Activated CD8-positive, alpha-beta memory T cell treated with anti-CD3 and anti-CD28 coated beads, Interleukin-2, amount 50 U/mL, for 1 hour (primary cell): ENCODE data around the gene GATC.

Source experiments
- DNase-seq: peaks from one replicate; pipeline ENCODE4 v3.0.0-alpha.2; 2020; ENCODE audit errors: extremely low read depth

The GATC gene, protein sequence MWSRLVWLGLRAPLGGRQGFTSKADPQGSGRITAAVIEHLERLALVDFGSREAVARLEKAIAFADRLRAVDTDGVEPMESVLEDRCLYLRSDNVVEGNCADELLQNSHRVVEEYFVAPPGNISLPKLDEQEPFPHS

DNA sequence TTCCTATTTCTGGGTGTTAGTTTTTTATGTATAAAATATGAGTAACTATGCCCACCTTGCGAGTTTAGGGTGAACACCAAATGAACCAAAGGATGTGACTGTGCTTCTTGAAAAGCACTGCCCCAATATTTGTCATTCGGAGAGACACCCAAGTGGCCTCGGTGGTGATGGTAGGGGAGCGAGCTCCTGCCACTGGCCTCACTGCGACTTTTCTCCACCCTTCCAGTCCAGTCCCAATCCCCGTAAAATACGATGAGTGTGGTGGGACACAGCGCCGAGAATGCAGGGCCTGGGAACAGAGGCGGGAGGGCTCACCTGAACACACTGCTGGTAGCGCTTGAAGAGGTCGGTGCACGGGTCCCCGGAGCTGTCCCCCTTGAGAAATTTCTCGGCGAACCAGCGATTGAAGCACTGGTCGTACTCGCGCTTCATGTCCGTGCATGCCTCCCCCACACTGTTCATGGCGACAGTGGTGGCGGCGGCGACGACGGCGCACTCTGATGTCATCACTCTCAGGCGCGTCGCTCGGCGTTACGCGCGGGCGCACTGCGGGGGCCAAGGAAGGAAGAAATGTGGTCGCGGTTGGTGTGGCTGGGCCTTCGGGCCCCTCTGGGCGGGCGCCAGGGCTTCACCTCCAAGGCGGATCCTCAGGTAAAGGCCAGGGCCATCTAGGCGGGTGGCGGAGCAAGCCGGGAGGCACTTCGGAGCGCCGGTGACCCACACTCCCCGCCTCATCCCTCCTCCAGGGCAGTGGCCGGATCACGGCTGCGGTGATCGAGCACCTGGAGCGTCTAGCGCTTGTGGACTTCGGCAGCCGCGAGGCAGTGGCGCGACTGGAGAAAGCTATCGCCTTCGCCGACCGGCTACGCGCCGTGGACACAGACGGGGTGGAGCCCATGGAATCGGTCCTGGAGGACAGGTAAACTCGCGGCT, at the start of gene GATC, which contains the start of gene TRIAP1:
TSS of gene GATC (plus strand) at position 534 of the 933 bp plus-strand sequence. CDS start at position 571, 37 bp downstream.
TSS of gene TRIAP1 (minus strand) at position 474 of the 933 bp plus-strand sequence. CDS start at position 462, 12 bp downstream.
- DNase-seq: peak; percentile 58

DNA sequence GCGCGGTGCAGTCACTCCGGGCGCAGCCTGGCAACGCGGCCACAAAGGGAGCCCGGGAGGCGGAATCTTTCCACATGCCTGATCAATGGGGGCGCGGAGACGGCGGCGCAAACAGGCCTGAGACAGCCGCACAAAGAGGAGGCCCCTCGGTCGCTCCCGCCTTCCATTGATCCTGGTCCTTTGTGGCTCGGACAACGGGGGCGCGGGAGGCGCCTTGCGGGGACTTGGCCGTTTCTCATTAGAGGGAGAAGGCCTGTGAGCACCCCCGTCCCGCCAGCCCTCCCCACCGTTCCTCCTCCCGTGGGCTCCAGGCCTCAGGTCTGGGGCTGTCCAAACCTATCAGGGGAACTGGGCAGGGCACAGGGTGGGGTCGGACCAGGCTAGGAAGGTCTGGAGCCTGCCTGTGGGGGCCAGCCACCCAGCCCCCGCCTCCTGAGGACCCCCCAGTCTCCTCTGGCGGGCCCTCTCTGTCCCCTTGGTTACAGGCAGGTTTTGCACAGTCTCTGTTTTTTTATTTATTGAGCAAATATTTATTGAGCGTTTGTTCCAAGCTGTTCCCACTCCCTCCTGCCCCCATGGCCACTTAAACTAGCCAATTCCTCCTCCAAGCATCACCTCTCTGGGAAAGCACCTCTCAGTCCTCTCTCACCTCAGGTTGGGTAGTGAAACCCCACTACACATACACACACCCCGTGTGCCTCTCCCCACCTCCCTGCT, 48.3 kb upstream of the GATC start:
- no peak for DNase-seq

DNA sequence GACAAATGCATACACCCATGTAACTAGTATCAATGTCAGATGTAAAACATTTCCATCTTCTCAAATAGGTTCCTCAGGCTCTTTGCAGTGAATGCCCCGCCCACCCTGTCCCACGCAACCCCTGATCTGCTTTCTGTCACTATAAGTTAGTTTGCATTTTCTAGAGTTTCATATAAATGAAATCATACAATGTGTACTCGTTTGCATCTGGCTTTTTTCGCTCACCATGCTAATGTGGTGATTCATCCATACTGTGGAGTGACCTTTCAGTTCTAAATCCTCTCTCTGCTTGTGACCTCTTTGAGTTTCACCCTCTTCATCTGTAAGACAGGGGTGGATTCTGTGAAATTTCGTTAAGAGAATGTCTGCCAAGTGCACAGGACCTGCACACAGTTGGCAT, 46.7 kb upstream of the GATC start:
- no peak for DNase-seq

DNA sequence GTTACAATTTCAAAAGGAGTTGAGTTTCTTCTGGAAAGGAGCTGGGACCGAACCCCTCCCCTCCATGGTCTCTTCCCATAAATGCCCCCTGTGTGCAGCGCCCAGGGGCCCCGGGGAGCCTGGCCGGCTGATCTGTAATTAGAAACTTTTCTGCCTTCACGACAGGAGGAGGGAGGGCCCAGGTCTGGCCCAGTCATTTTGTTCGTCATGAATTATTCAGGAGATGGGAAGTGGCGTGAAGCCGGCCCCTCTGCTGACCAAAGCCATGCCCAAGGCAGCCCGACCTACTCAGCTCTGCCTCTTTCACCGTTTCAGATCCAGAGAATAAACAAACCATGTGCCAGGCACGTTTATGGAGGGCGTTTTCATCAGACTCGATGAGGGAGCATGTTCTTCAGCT, 44.0 kb upstream of the GATC start:
- DNase-seq: no peak

DNA sequence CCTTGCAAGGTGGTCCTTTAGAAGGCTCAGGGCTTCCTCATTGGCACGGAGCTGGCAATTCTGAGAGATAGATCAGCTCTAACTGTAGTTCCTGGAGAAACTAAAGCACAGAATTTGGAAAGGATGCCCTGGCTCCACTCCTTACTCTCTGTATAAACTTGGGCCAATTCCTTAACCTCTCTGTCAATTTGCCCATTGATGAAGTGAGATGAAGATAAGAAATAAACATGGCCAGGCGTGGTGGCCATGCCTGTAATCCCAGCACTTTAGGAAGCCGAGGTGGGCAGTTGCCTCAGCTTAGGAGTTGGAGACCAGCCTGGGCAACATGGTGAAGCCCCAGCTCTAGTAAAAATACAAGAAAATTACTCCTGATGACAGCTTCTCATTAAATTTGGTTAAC, 42.4 kb upstream of the GATC start:
- DNase-seq: no peak

DNA sequence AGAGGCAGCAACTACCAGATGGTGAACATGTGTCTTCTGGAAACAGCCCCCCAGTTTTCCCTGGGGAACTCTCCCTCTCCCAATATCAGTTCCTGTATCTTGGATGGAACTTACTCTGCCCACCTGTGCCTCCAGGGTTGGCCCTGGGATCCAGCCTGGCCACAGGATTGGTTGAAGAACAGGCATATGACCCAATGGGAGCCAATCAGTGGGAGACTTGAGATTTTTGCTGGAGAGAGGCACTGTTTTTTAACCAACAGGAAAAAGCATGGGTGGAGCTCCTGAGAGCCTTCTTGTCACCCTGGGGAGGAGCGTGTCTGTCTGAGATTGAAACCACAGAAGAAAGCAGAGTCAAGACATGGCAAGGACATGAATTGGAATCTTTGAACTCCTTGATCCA, 42.0 kb upstream of the GATC start:
- no peak for DNase-seq

DNA sequence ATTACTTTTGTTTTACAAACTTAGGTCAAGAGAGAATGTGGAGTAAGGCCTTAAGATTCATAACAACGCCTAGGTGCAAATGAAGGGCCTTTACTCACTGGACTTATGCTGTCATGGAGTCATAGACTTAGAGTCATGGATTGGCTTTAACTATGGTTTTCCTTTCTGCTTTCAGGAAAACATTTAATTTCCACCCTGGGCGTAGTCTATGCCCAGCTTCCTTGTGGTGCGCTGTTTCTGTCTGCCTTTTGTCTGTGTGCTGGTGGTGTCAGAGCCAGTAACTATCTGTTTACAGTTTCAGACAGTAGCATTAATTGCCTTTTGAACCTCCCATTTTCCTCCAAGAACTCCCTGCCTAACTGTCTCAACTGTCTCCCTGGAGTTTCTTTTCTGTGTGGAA, 40.2 kb upstream of the GATC start:
- no peak for DNase-seq

DNA sequence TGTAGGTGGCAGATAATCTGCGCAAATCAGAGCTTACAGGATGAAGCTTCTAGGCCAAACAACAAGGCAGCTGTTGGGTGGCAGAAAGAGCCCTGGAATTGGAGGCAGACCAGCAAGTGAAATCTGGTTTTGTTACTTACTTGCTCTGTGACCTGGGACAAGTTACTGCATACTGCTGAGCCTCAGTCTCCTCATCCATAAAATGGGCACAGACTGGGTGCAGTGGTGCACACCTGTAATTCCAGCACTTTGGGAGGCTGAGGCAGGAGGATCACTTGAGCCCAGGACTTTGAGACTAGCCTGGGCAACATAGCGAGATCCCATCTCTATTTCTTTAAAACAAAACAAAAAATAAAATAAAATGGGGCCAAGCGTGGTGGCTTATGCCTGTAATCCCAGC, 39.7 kb upstream of the GATC start:
- DNase-seq: no peak

DNA sequence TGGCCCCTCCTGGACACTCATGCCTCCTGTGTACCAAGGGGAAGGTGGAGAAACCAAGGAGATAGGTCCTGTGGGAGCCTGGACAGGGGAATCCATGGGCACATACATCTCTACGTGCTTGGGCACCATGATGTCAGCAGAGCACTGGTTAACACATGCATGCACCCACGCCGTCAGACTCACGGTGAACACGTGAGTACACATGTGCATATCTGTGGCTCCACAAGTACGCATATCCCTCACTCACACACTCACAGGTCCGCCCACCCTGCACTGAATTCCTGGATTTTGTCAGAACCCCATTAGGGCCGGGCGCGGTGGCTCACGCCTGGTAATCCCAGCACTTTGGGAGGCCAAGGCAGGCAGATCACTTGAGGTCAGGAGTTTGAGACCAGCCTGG, 37.5 kb upstream of the GATC start:
- DNase-seq: no peak

DNA sequence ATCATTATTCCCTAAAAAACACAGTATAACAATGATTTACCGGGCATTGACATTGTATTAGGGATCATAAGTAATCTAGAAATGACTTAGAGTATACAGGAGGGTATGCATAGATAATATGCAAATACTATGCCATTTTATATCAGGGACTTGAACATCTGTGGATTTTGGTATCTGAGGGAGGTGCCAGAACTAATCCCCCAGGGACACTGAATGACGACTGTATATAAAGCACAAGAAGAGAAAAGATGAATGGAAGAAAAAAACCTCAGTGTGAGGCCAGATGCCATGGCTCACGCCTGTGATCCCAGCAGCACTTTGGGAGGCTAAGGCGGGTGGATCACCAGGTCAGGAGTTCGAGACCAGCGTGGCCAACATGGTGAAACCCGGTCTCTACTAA, 33.8 kb upstream of the GATC start:
- DNase-seq: no peak

DNA sequence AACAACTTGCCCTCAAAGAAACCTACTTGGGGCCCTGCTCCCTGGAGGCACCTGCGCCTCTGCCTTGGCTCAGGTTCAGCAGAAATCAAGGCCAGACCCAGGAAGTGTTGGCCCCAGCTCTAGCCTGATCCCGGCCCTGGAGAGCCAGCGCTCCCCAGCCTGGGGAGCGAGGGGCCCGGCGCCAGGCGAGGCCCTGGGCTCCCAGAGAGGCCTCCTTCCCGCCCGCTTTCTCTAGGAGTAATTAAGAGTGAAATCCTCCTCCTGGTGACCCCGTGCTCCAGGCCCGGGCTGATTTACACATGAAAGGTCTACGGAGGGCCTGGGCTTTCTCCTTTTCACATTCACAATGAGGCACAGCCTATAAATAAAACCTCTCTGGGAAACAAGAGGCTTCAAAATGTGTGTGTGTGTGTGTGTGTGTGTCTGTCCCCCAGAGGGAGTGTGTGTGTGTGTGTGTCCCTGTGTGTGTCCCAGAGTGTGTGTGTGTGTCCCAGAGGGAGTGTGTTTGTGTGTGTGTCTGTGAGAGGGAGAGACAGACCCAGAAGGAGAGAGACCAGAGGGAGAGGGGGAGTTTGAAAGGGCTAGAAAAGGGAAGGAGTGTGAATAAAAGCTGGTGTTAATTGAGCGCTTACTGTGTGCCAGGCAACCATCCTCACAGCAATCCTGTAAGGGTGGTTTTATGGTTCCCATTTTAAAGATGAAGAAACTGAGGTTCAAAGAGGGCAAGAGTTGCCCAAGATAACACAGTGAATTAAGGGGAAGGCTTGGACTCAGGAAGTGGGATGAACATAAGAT, 32.1 kb upstream of the GATC start:
- DNase-seq: no peak

DNA sequence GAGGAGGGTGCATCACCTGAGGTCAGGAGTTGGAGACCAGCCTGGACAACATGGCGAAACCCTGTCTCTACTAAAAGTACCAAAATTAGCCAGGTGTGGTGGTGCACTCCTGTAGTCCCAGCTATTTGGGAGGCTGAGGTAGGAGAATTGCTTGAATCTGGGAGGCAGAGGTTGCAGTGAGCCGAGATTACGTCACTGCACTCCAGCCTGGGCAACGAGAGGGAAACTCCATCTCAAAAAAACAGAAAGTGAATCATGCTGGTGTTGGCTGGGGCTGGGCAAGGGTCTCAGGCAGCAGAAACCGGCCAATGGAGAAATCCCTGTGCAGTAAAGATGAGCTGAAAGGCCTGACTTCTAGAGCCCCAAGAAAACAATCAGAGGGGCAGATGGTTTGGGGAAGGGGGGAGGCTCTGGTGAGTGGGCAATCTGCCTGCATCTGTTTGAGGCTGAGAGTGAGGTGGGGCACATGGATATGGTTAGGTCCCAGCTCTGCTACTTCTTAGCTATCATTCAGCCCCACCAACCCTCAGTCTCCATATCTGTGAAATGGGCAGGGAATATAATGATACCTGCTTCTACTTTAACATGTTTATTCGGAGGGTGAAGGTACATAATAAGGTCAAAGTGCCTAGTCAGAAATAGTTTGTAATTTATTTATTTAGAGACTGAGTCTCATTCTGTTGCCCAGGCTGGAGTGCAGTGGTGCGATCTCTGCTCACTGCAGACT, 29.6 kb upstream of the GATC start:
- DNase-seq: no peak

DNA sequence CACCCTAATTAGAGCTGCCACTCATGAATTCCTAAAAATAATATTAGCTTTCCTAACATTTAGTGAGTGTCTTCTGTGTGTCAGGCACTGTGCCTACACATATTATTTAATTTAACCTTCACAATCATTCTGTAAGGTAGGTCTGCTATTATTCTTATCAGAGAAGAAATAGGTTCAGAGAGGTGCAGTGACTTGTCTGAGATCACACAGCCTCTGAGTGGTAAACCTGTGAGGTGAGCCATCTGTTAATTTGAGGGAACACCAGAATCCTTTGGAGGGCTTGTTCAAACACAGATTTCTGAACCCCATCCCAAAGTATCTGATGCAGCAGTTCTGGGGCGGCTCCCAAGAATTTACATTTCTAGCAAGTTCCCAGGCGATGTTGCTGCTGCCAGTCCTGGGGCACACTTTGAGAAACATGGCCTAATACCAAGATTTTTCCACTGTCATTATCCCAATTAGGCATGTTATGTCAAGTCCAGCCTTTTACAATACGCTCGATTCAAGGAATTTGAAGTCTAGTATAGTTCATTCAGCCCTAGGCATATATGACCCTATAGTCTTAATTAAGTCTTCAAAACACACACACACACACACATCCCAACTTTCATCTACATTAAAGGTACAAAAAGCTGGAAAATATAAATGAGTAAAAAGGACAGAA, 28.2 kb upstream of the GATC start:
- no peak for DNase-seq

DNA sequence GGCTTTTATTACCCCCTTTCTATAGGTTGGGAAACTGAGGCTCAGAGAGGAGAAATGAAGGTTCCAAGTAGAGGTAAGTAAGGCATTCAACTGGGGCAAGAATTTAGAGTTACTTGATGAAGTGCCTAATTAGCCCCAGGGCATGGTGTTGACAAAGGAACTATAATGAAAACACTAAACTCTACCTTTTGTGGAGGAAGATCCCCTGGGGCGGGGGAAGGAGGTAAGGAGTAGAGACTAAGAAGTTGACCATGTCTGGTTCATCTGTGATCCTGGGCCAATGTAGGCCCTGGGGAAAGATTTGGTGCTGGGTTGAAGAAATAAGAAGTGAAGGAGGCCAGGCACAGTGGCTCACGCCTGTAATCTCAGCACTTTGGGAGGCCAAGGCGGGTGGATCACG, 24.5 kb upstream of the GATC start:
- DNase-seq: no peak

DNA sequence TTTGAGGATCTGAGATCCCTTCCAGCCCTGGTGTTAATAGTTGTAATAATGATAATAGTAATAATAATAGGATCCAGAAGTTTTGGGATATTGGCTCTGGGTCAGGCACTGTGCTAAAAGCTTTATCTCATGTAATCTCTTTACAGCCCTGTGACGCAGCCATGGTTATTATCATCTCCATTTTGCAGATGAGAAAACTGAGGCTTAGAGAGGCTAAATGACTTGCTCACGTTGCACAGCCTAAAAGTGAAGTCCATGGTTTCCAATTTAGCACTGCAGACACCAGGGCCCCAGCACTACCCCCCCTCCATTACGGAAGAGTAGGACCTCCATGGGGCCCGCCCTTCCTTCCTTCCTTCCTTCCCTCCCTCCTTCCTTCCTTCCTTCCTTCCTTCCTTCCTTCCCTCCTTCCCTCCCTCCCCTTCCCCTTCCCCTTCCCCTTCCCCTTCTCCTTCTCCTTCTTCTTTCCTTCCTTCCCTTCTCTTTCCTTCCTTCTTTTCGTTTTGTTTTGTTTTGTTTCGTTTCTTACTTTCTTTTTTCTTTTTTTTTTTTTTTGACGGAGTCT, 23.3 kb upstream of the GATC start:
- no peak for DNase-seq

DNA sequence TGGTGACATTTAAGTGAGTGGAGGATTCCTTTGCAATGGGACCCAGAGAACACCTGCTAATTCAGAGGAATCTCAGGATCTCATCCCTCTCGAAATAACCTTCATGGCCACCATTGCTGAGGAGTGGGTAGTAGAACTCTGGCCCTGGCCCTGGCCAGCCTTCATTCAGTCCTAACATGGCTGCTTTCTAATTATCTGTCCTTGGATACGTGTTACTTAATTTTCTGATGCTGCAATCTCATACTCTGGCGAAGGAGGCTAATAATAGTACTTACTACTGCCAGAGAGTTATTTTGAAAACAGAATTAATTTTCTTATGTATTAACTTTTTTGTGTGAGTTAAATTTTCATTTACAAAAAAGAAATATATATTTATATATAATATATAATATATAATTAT, 20.4 kb upstream of the GATC start:
- no peak for DNase-seq

DNA sequence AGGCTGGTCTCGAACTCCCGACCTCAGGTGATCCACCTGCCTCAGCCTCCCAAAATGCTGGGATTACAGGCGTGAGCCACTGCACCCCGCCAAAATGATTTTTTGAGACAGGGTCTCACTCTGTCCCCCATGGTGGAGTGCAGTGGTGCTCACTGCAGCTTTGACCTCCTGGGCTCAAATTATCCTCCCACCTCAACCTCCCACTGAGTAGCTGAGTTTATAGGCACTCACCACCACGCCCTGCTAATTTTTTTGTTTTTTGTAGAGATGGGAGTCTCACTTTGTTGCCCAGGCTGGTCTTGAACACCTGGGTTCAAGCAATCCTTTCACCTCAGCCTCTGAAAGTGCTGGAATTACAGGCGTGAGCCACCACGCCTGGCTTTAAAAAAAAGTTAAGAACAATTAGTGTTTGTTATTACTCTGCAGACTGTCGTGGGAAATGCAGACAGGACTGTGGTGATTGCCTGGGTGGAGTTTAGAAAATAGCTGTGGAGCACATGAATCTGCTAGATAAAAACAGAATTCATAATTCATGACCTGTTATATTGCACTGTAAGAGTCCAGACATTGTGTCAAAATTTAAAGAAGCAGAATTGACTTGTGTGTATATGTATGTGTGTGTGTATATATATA, 17.5 kb upstream of the GATC start:
- DNase-seq: no peak

DNA sequence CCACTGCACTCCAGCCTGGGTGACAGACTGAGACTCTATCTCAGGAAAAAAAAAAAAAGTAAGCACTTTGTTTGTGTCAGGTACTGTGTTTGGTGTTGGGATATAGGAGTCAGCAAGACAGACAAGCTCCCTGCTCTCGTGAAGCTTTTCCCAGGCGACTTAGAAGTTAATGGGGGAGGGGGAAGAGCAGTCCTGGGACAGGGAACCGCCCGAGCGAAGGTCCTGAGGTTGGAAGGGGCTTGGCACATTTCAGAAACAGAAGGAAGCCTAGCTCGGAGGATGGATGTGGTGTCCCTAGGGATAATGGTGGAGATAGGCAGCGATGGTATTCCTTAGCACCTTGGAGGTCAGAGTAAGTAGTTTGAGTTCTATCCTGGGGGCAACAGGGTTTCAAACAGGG, 16.9 kb upstream of the GATC start:
- no peak for DNase-seq

DNA sequence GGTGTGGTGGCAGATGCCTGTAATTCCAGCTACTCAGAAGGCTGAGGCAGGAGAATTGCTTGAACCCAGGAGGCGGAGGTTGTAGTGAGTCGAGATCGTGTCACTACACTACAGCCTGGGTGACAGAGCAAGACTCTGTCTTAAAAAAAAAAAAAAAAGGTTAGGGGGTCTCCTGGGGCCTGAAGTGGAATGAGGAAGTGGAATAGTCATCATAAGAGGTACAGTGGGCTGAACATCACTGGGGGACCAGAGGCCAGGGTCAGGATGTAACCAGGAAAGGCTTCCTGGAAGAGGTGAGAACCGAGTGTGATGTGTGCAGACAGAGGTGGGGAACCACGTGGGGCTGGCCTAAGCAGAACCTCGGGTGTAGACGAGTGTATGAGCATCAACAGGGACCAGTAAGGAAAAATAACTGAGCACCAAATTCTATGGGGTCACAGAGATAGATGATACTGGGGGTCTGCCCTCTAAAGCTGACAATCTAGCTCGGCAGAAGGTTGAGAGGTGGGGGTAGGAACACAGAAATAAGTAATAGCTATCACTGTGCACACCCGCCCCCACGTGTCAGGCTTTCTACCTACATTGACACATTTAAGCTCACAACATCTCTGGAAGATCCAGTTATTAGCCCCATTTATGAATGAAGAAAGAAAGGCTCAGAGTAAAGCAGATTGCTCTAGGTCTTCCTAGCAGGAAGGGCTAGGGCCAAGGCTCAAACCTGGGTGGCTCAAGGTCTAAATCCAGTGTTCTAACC, 13.3 kb upstream of the GATC start:
- DNase-seq: no peak
